Glomerular visceral epithelial cell (primary cell): ENCODE results near the gene MCAT.
"Not testable (repeated sequence)": the region's sequence is repeated elsewhere in the genome, so short reads cannot be mapped to it uniquely, and the experiment has no call there.

ENCODE experiments used
- DNase-seq: peaks from one replicate; pipeline ENCODE4 v3.0.0-alpha.2; 2016; ENCODE audit errors: extremely low spot score

Gene MCAT

DNA sequence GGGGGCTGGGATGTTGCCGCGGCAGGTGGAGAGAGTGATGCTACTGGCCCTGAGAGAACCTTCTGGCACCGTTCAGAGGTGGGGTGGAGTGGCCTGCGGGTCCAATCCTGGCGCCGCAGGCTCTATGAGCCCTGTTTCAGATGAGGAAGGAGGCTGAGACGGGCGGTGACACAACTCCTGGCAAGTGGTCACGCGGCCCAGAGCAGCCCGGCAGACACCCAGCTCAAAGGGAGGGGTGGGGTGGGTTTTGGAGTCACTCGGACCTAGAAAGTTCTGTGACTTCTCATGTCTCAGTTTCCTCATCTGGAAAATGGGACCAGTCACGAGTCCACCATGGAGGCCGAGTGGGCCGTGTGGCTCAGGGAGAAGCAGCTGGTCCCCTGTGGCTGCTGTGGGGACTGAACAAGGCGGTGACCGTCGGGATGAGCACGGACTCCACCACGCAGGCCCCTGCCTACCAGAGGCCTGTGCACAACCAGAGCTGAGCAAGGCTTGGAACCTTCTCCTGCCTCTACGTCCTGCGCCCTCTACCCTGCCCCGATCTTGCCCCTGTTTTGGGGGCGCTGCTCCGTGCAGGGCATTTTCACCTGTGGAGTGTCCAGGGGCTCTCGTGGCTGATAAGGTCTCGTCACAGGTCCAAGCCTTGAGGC lies 11.8 kb upstream of the MCAT start:
- DNase-seq = no peak

DNA sequence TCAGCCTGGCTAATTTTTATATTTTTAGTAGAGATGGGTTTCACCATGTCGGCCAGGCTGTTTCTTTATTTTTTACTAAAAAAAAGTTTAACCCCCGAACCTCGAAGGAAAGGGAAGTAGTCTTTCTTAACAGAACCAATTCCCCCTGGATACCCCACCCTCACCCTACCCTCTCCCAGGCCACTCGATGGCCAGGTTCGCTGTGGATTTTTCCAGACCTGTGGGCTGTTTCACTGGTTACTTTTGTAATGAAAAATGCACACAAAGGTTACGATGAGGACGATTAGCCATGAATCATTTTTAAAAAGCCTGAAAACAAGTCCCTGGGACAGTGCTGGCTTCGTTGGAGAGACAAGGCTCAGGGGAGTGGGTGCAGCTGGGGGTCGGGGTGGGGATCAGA lies 10.7 kb upstream of the MCAT start:
- no peak for DNase-seq

DNA sequence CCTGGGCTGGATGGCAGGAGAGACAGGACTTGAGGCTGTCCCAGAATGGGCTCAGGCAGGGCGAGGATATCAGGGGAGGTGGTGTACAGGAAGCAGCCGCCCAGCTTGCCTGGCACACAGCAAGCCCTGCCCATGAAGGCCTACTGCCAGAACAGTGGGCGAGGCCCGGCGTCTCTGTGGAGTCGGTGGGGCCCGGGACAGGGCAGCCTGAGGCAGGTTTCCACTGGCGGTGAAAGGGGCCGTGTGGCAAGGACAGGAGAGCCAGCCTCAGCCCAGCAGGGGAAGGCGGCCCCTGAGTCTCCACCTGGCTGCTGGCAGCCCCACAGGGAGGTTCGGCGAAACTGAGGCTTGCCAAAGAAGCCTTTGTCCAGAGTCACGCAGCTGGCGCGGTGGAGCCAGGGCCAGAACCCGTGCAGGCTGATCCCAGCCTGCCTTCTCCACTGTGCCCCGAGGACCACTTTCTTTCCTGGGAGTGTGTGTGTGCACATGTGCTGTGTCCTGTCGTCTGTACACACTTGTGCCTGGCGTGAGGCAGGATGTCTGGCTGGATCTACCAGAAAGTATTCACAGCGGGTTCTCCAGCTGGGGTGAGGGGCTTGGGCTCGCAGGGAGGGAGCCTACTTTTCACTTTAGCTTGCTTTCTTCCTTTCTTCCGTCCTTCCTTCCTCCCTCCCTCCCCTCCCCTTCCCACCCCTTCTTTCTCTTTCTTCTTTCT lies 9.3 kb upstream of the MCAT start:
- peak; percentile 64 for DNase-seq

DNA sequence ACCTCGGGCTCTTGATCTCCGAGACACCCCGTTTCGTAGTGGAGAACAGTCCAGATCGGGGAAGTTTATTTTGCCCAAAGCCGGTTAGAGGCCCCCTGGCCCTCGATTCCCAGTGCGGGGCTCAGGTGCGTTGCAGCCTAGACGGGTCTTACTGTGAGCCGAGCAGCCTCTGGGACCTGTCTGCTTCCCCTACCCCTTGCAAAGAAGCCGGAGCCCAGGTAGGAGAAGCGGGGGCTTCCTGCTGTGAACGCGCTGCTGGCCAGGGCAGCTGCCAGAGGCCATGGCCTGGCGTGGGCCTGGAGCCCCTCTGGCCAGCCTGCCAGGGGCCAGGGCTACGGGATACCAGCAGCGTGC lies 8.8 kb upstream of the MCAT start:
- no peak for DNase-seq

DNA sequence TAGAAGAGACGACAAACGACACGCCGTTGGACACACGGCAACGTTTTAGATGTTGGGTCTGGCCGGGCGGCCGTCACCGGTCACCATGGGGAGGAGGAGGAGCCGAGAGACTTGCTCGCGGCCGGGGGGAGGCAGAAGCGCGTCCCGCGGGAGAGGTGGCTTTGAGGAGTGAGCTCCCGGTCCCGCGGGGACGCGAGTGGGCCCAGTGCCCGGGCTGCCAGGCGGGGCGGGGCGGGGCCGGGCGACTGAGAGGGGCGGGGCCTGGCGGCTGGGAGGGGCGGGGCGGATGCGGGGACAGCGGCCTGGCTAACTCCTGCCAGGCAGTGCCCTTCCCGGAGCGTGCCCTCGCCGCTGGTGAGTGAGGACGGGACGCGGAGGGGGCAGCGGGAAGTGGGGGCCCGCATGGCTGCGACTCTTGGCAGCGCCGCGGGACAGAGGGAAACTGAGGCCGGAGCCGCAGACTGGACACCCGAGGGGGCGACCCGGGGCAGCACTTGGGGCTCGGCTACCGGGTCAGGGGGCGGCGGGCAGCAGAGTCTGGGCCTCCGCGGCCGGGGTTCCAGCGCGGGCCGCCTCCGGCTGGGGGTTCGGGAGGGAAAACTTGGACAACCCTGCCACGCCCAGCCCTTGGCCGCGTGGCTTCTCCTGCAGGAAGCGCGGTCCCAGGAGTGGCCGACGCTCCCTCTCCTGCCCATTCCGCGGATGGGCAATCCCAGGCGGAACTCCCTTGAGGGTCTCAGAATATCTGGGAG lies 8.2 kb upstream of the MCAT start, which contains the start of gene TSPO:
Gene TSPO, plus strand, starts transcription at position 309 of the 752 bp plus-strand sequence. CDS start 7,680 bp downstream, outside the sequence.
- peak; percentile 59 for DNase-seq

DNA sequence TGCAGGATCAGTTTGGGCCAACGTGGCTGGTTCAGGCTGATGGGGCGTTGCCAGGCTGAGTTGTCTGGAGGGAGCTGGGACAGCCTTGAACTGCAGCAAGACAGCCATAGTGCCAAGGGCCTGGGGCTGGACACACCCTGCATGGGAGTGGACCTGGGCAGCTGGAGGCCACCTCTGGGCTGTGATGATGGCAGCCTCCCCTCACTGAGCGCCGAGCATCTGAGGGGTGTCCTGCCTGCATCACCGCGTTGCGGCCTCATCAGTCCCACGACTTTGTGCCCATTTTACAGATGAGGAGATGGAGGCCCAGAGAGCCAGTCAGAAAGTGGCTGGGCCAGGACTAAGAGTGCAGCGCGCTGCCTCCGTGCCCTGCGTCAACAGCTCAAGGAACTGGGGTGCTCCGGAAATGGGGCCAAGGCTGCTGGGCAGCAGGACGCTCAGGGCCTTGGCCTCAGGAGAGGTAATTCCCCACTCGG lies 7.6 kb upstream of the MCAT start:
- no peak for DNase-seq

DNA sequence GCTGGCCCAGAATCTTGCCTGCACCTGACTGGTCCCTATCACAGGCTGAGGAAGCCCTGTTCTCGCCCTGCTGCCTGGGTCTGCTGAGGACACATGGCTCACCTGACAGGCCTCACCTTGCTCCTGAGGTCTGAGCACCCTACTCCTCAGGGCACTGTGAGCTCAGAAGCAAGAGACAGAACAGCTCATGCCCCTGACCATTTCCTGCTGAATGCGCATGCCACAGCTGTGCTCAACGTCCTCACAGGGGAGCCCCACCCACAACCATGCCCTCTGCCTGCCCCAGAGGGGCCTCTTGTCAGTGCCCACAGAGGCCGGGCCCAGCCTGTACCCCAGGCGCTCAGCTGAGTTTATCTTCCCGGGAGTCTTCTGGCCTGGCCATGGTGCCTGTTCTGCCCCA lies 5.4 kb upstream of the MCAT start:
- no peak for DNase-seq

DNA sequence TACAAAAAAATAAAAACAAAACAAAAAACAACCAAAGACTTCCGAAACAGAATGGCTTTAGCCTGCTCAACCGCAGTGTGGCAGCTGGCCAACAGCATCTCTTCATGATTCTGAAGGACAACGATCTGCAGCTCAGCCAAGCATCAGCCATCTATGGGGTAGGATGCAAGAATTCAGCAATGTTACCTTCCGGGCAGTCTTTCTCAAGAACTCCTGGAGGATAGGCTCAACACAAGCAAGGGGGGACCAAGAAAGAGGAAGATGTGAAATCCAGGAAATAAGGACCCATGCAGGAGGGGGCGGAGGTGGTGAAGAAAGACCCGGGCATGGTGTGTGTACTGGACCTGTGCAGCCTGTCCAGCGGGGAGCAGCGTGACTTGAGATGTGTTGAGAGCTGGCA lies 4.6 kb upstream of the MCAT start:
- no peak for DNase-seq

DNA sequence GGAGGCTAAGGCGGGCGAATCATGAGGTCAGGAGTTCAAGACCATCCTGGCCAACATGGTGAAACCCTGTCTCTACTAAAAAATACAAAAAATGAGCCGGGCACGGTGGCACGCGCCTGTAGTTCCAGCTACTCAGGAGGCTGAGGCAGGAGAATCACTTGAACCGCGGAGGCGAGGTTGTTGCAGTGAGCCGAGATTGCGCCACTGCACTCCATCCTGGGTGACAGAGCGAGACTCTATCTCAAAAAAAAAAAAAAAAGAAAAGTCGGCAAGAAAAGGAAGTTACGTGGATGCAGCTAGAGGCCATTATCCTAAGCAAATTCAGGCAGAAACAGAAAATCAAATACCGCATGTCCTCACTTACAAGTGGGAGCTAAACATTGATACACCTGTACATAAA lies 3.1 kb upstream of the MCAT start:
- DNase-seq = not testable (repeated sequence)

DNA sequence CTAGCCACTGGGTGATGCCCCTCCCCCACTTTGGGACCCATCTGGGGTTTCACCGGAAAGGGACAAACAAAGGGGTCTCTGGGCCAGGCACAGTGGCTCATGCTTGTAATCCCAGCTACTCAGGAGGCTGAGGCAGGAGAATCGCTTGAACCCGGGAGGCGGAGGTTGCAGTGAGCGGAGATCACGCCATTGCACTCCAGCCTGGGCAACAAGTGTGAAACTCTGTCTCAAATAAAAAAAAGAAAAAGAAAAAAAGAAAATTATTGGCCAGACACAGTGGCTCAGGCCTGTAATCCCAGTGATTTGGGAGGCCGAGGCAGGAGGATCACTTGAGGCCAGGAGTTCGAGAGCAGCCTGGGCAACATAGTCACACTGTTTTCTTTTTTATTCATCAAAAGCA lies 2.2 kb upstream of the MCAT start:
- not testable (repeated sequence) for DNase-seq

DNA sequence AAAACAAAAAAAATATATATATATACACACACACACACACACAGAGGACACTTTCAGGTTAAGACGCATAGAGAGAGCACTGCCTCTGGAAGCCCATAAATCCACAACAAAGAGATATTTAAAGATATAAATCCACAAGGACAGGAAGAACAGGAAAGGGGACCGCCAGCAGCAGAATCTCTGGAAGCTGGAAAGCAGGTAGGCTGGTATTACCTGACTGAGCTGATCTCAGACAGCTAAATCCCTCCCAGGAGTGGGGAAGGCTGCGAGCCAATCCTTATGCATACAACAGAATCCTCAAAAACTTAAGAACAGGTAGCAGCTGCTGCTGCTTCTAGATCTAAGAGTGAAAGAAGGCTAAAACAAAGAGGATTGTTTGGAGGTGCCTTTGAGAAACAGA lies 1.8 kb upstream of the MCAT start:
- DNase-seq = no peak

DNA sequence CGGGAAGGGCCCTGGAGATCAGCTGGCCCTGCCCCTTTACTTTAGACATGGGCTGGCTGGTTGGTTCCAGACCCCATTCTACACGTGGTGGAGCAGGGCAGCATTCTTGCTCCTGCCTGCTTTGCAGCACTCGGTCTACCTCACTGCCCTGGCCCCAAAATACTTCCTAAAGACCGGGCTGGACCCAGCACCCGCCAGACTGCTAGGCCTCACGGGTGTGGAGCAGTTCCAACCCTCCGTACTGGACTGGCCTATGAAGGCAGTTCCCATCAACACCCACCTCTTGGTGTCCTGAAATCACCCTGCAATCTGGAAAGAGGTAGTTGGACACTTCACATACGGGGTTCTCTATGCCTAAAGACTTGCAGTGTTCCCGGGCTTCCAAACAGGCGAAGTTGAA lies 6.4 kb downstream of the MCAT start:
- no peak for DNase-seq

DNA sequence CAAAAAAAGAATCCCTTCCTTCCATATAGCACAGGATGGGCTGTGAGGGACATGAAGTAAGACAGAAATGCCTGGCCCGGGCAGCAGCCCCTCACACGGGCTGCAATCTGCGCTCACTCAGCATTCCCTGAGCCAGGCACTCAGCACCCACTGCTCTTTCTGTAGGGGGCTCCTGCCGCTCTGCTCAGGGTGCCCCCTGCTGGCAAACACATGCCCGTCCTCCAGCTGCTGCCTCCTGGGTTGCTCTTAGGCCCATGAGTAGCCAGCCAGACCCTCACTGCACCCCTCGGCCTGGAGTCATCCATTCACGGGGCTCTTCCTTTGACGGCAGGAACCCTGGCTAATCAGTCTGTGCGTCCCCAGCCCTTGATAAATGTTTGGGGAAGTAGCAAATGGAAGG lies 6.9 kb downstream of the MCAT start:
- peak; percentile 24 for DNase-seq

DNA sequence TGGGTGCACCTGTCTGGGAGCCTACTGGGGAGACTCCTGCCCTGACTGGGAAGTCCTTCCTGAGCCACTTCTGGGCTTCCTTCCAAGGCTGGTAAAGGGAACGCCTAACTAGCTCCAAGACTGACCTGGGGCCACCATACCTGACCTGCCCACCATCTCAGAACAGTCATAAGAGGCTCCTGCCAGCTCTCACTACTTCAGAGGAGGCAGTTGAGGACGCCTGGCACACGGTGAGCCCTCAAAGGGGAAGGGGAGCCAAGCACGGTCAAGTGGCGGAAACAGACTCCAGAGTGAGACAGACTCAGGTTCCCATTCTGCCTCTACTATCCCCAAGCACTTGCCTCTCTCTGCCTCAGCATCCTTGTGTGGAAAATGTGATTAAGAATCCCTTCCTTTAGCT lies 7.6 kb downstream of the MCAT start:
- DNase-seq = no peak

DNA sequence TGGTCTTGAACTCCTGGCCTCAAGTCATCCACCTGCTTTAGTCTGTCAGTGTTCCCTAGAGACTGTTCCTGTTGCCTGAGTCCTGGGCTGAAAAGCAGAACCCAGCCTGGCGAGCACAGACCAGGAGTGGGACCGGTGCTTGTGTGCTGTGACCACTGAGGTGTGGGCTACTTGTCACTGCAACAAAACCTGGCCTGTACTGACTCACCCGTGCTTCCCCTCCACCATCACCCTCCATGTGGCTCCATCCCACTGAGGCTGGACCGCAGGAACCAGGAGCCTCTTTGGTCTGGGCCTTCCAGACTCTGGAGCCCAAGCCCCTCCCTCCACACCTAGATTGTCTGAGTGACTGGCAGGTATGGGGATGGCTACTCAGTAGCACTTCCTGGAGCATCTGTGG lies 8.6 kb downstream of the MCAT start:
- DNase-seq = no peak

DNA sequence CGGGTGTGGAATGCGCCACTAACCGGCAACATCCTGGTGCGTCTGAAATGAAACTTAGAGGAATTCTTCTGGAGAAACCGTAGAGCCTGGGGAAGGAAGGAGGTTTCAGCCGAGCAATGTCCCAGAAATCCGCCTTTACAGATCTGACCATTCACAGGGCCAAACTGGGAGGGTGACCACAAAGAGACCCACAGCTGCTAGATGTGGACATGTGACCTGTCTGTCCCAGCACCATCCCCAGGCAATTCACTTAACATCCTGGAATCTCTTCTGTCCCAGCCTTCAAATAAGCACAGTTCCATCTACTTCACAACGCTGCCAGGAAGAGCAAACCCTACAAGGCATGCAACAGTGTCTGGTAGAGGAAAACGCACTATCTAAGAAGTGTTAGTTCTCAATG lies 9.8 kb downstream of the MCAT start:
- no peak for DNase-seq

DNA sequence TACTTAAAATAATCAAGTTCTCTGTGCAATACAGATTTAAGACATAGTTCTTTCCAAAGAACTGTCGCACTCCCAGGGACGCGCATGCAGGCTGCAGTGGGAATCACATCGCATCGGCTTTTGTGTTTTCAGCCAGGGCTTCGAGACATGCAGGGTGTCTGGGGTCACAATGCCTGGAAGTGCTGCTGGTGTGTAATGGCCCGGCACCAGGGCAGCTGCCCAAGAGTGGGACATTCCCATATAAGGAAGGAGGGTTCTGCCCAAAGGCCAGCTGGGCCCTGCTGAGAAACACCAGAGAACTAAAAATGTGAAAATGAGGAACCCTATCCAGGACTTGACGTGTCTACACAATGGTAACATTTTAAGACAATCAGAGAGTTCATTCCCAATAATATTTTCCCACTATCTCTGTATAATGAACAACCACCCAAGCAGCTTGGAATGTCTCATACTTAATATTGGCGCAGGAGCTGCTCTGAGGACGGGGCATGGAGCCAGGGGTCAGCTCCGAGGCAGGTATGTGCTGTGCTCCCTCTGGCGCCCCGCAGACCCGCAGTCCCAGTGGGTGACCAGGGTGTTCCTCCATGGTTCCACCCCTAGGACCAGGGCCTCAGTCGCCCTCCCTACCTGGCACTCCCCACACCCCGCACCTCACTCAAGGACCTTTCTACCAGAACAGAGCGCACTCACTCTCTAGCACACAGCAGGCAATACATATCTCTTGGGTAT lies 11.3 kb downstream of the MCAT start:
- DNase-seq = no peak

DNA sequence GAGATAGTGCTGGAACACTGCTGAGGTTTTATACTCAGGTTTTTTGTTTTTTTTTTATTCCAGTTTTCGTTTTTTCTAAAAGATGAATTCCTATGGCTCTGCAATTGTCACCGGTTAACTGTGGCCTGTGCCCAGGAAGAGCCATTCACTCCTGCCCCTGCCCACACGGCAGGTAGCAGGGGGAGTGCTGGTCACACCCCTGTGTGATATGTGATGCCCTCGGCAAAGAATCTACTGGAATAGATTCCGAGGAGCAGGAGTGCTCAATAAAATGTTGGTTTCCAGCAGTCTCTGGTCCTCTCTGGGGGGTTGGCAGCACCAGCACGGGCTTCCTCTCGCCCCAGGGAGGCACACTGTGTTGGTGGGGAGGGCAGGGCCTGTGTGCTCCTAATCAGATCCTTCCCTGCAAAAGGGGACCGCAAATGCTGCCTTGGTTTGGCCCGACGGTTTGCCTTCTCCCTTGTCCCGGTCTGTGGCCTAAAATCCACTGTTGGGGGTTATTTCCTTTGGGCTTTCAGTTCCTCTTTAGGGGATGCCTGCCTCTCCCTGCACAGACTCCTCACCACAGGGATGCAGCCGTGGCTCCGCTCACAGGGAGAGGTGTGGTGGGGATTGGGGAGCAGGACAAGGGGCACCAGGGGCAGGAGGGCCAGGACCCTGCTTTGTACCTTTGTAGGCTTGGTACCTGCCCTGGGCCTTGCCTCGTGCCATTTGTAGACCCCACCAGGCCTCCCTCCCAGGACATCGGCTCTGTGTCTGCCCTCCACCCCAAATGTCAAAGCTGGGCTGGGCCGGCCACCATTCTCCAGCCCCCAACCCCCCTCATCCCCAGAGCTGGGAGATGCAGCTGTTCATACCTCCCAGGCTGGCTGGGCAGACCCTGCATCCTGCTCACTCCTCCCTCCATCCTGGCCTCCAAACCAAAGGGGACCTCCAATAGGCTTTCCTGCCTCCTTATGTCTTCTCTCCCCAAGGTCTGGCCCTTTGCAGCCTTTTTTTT lies 13.5 kb downstream of the MCAT start:
- no peak for DNase-seq

DNA sequence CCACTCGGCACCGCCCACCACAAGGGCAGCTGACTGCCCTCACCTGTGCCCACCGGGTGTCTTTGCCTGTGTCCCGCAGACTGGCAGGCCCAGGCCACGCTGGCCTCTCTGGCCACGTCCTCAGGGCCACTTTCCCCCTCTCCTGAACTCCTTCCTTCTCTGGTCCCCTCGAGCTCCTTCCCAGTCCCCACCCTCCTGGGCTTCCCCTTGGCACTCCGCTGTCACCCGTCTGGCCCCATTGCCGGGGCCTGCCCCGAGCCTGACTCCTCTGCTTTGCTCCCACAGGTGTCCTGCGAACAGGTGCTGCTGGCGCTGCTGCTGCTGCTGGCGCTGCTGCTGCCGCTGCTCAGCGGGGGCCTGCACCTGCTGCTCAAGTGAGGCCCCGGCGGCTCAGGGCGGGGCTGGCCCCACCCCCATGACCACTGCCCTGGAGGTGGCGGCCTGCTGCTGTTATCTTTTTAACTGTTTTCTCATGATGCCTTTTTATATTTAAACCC lies 14.2 kb downstream of the MCAT start:
- no peak for DNase-seq

DNA sequence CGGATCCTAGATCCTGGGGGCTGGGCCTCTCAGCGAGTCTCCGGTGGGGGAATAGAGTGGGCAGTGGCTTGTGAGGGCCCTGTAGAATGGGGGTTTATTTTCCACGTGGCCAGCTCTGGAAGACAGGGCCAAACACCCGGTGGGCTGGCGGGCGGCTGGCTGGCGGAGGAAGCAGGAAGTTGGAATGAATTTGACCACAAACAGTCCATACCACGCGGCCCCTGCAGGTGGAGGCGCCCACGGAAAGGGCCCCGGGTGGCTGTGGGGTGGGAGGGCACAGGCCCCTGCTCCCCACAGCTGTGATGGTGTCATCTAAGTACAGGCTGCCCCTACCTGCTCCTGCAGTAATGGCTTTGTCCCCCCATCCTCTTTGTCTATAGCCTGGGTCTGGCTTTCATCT lies 15.1 kb downstream of the MCAT start:
- no peak for DNase-seq
